ENCODE data around the gene HS3ST1.
A peak's percentile ranks its signal among the peaks of the same experiment; 100 is the strongest.

HS3ST1 gene

DNA sequence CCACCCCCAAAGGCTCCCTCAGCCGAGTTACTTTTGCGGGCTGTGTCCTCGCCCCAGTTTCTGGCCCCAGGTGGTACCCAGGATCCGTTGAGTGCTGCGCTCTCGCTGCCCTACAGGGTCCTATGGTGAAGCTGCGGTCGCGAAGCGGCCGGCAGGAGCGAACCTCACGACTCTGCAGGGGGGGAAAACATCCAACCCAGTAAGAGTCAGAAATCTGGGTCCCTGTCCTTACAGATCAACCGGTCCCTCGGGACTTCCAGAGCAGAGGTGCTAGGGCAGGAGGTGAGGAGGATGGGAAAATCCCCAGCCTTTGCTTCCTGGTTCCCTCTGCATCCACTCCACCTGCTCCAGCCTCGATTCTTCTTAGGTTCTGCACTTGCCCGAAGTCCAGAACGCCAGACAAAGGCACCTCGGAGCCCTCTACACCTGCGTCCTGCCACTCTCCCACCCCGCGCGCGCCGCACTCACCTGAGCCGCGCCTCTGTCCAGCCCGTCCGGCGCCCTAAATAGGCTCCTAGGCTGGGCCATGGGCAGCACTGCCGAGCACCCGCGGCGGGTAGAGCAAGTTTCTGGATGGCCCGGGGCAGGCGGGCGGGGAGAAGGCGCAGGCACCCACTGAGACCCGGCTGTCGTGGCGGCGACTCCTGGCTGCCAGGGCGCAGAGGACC lies at the start of gene HS3ST1:
Gene HS3ST1, minus strand, starts transcription at position 664 of the 668 bp plus-strand sequence. CDS start 28,889 bp downstream, outside the sequence.
- Histone ChIP-seq H3K4me1 (ENCODE audit: control insufficient read depth in 5 of 5, insufficient read depth in 5 of 5, low read length in 5 of 5) (peaks cover 0 to 25% (median 19%) of the 10 kb centered on the region in 5 donors), H3K9ac (ENCODE audit: low read length in 5 of 5) (peak within 1 kb of the TSS in 3 of 5 donors; percentile 62 to 68 (median 62)), H3K27ac (ENCODE audit: low read depth, low read length) (no peak within 1 kb of the TSS), H3K36me3 (ENCODE audit: control insufficient read depth in 5 of 5, insufficient read depth in 5 of 5, low read length in 5 of 5) (no peaks in the 10 kb centered on the region), H3K4me3 (ENCODE audit: low read depth in 1 of 5, low read length in 5 of 5) (peak within 1 kb of the TSS; percentile 70 to 74 (median 72)), H3K27me3 (ENCODE audit: control insufficient read depth in 5 of 5, insufficient read depth in 4 of 5, low read length in 5 of 5) (peaks cover 9 to 19% (median 18%) of the 10 kb centered on the region in 5 donors), H3K9me3 (ENCODE audit: control insufficient read depth in 5 of 5, low read length in 5 of 5) (no peaks in the 10 kb centered on the region)

- H3K27me3 ChIP-seq (ENCODE audit: control insufficient read depth in 5 of 5, insufficient read depth in 4 of 5, low read length in 5 of 5): no peaks in the 10 kb centered on the region
- H3K4me1 ChIP-seq (ENCODE audit: control insufficient read depth in 5 of 5, insufficient read depth in 5 of 5, low read length in 5 of 5): peaks cover 0 to 19% (median 0%) of the 10 kb centered on the region in 5 donors
- peaks cover 0 to 5% (median 0%) of the 10 kb centered on the region in 5 donors for H3K9me3 ChIP-seq (ENCODE audit: control insufficient read depth in 5 of 5, low read length in 5 of 5)
- H3K27ac ChIP-seq (ENCODE audit: low read depth, low read length): no peak overlapping the region
- H3K9ac ChIP-seq (ENCODE audit: low read length in 5 of 5): no peak overlapping the region
- H3K4me3 ChIP-seq (ENCODE audit: low read depth in 1 of 5, low read length in 5 of 5): no peak overlapping the region
- H3K36me3 ChIP-seq (ENCODE audit: control insufficient read depth in 5 of 5, insufficient read depth in 5 of 5, low read length in 5 of 5): no peaks in the 10 kb centered on the region
Measured at GRCh38 chr4:11475871-11476270, 47.2 kb upstream of the HS3ST1 start.

GRCh38 chr4:11474146-11474545 lies 45.5 kb upstream of the HS3ST1 start:
- H3K27me3 ChIP-seq (ENCODE audit: control insufficient read depth in 5 of 5, insufficient read depth in 4 of 5, low read length in 5 of 5): no peaks in the 10 kb centered on the region
- H3K9me3 ChIP-seq (ENCODE audit: control insufficient read depth in 5 of 5, low read length in 5 of 5): no peaks in the 10 kb centered on the region
- peaks cover 0 to 10% (median 0%) of the 10 kb centered on the region in 5 donors for H3K4me1 ChIP-seq (ENCODE audit: control insufficient read depth in 5 of 5, insufficient read depth in 5 of 5, low read length in 5 of 5)
- H3K36me3 ChIP-seq (ENCODE audit: control insufficient read depth in 5 of 5, insufficient read depth in 5 of 5, low read length in 5 of 5): no peaks in the 10 kb centered on the region
- H3K4me3 ChIP-seq (ENCODE audit: low read depth in 1 of 5, low read length in 5 of 5): no peak overlapping the region
- H3K27ac ChIP-seq (ENCODE audit: low read depth, low read length): no peak overlapping the region
- H3K9ac ChIP-seq (ENCODE audit: low read length in 5 of 5): no peak overlapping the region

GRCh38 chr4:11472535-11472934 lies 43.8 kb upstream of the HS3ST1 start:
- H3K9me3 ChIP-seq (ENCODE audit: control insufficient read depth in 5 of 5, low read length in 5 of 5): no peaks in the 10 kb centered on the region
- peaks cover 0 to 10% (median 0%) of the 10 kb centered on the region in 5 donors for H3K4me1 ChIP-seq (ENCODE audit: control insufficient read depth in 5 of 5, insufficient read depth in 5 of 5, low read length in 5 of 5)
- H3K27ac ChIP-seq (ENCODE audit: low read depth, low read length): no peak overlapping the region
- no peaks in the 10 kb centered on the region for H3K27me3 ChIP-seq (ENCODE audit: control insufficient read depth in 5 of 5, insufficient read depth in 4 of 5, low read length in 5 of 5)
- H3K36me3 ChIP-seq (ENCODE audit: control insufficient read depth in 5 of 5, insufficient read depth in 5 of 5, low read length in 5 of 5): no peaks in the 10 kb centered on the region
- H3K9ac ChIP-seq (ENCODE audit: low read length in 5 of 5): no peak overlapping the region
- H3K4me3 ChIP-seq (ENCODE audit: low read depth in 1 of 5, low read length in 5 of 5): no peak overlapping the region

DNA sequence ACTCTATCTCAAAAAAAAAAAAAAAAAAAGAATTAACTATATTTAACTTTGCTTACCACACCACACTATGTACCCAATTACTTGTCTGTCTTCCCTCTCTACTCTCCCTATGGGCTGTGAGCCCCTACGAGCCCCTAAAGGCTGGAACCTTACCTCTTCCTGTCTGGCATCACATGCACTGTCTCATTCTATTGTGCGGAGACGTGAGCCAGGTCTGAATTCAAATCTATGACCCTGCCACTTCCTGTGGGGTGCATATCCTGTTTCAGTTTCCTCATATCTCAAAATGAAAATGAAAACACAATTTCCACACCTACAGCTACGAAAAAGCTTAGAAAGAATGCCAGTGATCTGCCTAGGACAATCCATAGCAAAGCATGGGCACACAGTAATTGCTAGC lies 42.9 kb upstream of the HS3ST1 start:
- H3K4me3 ChIP-seq (ENCODE audit: low read depth in 1 of 5, low read length in 5 of 5): peak overlapping the region; percentile 32 to 60 (median 50)
- no peaks in the 10 kb centered on the region for H3K36me3 ChIP-seq (ENCODE audit: control insufficient read depth in 5 of 5, insufficient read depth in 5 of 5, low read length in 5 of 5)
- H3K9ac ChIP-seq (ENCODE audit: low read length in 5 of 5): no peak overlapping the region
- no peaks in the 10 kb centered on the region for H3K27me3 ChIP-seq (ENCODE audit: control insufficient read depth in 5 of 5, insufficient read depth in 4 of 5, low read length in 5 of 5)
- H3K27ac ChIP-seq (ENCODE audit: low read depth, low read length): no peak overlapping the region
- H3K4me1 ChIP-seq (ENCODE audit: control insufficient read depth in 5 of 5, insufficient read depth in 5 of 5, low read length in 5 of 5): peaks cover 0 to 10% (median 0%) of the 10 kb centered on the region in 5 donors
- no peaks in the 10 kb centered on the region for H3K9me3 ChIP-seq (ENCODE audit: control insufficient read depth in 5 of 5, low read length in 5 of 5)

DNA sequence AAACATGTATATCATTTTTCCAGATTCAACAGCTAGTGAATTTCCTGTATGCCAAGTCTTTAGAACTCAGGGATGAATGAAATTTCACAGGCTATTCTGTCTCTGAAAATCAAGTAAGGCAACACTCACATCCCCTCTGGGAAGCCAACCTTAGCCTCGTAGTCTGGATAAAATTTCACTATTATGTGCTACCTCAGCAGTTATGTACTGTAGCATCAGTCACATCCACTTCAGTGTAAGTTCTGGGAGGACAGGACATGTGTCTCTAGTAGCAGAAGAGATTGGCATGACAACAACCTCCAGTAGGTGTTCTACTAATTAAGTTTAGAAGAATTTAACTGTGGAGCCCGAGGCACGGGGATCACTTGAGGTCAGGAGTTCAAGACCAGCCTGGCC lies 42.4 kb upstream of the HS3ST1 start:
- Histone ChIP-seq H3K9ac (ENCODE audit: low read length in 5 of 5) (no peak overlapping the region), H3K9me3 (ENCODE audit: control insufficient read depth in 5 of 5, low read length in 5 of 5) (no peaks in the 10 kb centered on the region), H3K36me3 (ENCODE audit: control insufficient read depth in 5 of 5, insufficient read depth in 5 of 5, low read length in 5 of 5) (no peaks in the 10 kb centered on the region), H3K4me1 (ENCODE audit: control insufficient read depth in 5 of 5, insufficient read depth in 5 of 5, low read length in 5 of 5) (peaks cover 0 to 10% (median 0%) of the 10 kb centered on the region in 5 donors), H3K27ac (ENCODE audit: low read depth, low read length) (no peak overlapping the region), H3K4me3 (ENCODE audit: low read depth in 1 of 5, low read length in 5 of 5) (no peak overlapping the region), H3K27me3 (ENCODE audit: control insufficient read depth in 5 of 5, insufficient read depth in 4 of 5, low read length in 5 of 5) (no peaks in the 10 kb centered on the region)

GRCh38 chr4:11470438-11471045 lies 41.8 kb upstream of the HS3ST1 start:
- H3K27ac ChIP-seq (ENCODE audit: low read depth, low read length): no peak overlapping the region

DNA sequence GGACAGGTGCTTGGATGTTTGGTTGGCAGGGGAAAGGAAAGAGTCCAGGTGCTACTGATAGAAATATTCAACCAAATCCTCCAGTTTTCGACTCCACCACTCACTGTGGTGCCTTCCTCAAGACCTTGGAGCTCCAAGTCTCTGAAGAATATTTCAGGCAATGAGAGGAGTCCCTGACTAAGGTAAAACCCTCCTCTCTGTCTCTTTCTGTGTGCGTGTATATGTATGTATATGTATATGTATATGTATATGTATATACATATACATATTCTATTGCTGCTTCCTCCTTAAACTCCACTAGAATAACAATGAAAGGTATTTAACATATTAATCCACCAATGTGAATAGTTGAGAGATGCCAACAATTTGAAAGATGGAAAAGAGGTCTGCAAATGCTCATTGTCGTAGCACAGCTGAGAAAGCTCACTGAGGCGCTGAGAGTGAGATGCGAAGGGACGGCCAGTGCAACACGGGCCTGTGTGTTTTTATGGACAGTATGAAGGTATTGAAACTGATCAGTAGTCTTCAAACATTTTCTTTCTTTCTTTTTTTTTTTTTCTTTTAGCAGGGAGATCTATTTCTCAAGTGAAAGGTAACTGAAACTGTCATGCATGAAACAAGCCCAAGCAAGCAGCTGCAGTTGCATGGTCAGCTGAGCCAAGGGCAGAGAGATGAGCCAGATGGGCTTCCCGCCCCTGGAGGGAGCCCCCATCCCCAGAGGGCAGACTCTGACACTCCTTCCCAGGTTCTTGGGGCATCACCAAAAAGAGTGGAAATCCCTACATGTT lies 41.1 kb upstream of the HS3ST1 start:
- no peaks in the 10 kb centered on the region for H3K36me3 ChIP-seq (ENCODE audit: control insufficient read depth in 5 of 5, insufficient read depth in 5 of 5, low read length in 5 of 5)
- H3K27ac ChIP-seq (ENCODE audit: low read depth, low read length): no peak overlapping the region
- no peak overlapping the region for H3K4me3 ChIP-seq (ENCODE audit: low read depth in 1 of 5, low read length in 5 of 5)
- H3K4me1 ChIP-seq (ENCODE audit: control insufficient read depth in 5 of 5, insufficient read depth in 5 of 5, low read length in 5 of 5): peaks cover 0 to 10% (median 0%) of the 10 kb centered on the region in 5 donors
- H3K9ac ChIP-seq (ENCODE audit: low read length in 5 of 5): no peak overlapping the region
- no peaks in the 10 kb centered on the region for H3K27me3 ChIP-seq (ENCODE audit: control insufficient read depth in 5 of 5, insufficient read depth in 4 of 5, low read length in 5 of 5)
- no peaks in the 10 kb centered on the region for H3K9me3 ChIP-seq (ENCODE audit: control insufficient read depth in 5 of 5, low read length in 5 of 5)

More at GRCh38 chr4:11470438-11471045, 41.8 kb upstream of the HS3ST1 start:
- Histone ChIP-seq H3K27me3 (ENCODE audit: control insufficient read depth in 5 of 5, insufficient read depth in 4 of 5, low read length in 5 of 5) (no peaks in the 10 kb centered on the region), H3K9me3 (ENCODE audit: control insufficient read depth in 5 of 5, low read length in 5 of 5) (no peaks in the 10 kb centered on the region), H3K4me3 (ENCODE audit: low read depth in 1 of 5, low read length in 5 of 5) (no peak overlapping the region), H3K4me1 (ENCODE audit: control insufficient read depth in 5 of 5, insufficient read depth in 5 of 5, low read length in 5 of 5) (peaks cover 0 to 10% (median 0%) of the 10 kb centered on the region in 5 donors), H3K36me3 (ENCODE audit: control insufficient read depth in 5 of 5, insufficient read depth in 5 of 5, low read length in 5 of 5) (no peaks in the 10 kb centered on the region), H3K9ac (ENCODE audit: low read length in 5 of 5) (no peak overlapping the region)

DNA sequence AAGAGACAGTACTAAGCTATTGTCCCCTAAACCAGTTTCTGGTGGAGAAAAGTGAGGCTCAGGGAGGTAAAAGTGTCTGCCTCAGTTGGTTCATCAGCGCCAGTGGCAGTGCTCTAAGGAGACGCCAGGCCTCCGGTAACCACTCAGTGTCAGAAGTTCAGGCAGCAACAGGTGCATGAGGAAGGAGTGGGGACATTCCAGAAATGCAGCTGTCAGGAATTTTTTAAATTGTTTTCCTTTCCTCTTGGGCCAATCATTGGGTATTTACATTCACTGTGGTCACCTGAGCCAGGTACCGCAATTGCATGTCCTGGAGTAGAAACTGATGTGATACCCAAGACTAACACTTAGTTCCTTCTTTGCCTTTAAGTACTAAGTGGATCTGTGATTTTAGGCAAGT lies 40.2 kb upstream of the HS3ST1 start:
- Histone ChIP-seq H3K27ac (ENCODE audit: low read depth, low read length) (no peak overlapping the region), H3K9me3 (ENCODE audit: control insufficient read depth in 5 of 5, low read length in 5 of 5) (no peaks in the 10 kb centered on the region), H3K4me1 (ENCODE audit: control insufficient read depth in 5 of 5, insufficient read depth in 5 of 5, low read length in 5 of 5) (peaks cover 0 to 10% (median 0%) of the 10 kb centered on the region in 5 donors)

DNA sequence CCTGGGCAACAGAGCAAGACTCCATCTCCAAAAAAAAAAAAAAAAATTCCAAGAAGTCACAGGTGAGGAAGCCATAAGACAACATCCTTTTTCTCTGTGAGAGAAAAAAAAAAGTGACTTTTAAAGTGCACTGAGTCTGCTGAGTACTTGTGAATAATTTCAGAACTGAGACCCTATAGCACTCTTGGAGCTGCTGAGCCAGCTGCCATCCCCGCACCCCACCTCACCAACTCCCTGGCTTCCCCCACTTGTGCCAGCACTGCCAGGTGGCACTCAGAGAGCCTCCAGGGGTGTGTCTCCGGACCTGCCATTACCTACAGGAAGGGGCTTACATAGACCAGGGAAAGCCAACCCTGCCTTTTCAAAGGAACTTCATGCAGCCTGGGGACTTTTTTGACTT lies 39.2 kb upstream of the HS3ST1 start:
- Histone ChIP-seq H3K4me1 (ENCODE audit: control insufficient read depth in 5 of 5, insufficient read depth in 5 of 5, low read length in 5 of 5) (peaks cover 0 to 8% (median 0%) of the 10 kb centered on the region in 5 donors), H3K36me3 (ENCODE audit: control insufficient read depth in 5 of 5, insufficient read depth in 5 of 5, low read length in 5 of 5) (no peaks in the 10 kb centered on the region), H3K27ac (ENCODE audit: low read depth, low read length) (no peak overlapping the region), H3K9me3 (ENCODE audit: control insufficient read depth in 5 of 5, low read length in 5 of 5) (no peaks in the 10 kb centered on the region), H3K9ac (ENCODE audit: low read length in 5 of 5) (no peak overlapping the region), H3K27me3 (ENCODE audit: control insufficient read depth in 5 of 5, insufficient read depth in 4 of 5, low read length in 5 of 5) (no peaks in the 10 kb centered on the region), H3K4me3 (ENCODE audit: low read depth in 1 of 5, low read length in 5 of 5) (no peak overlapping the region)

More for the DNA sequence above, 40.2 kb upstream of the HS3ST1 start:
- H3K9ac ChIP-seq (ENCODE audit: low read length in 5 of 5): no peak overlapping the region
- H3K36me3 ChIP-seq (ENCODE audit: control insufficient read depth in 5 of 5, insufficient read depth in 5 of 5, low read length in 5 of 5): no peaks in the 10 kb centered on the region
- no peak overlapping the region for H3K4me3 ChIP-seq (ENCODE audit: low read depth in 1 of 5, low read length in 5 of 5)
- H3K27me3 ChIP-seq (ENCODE audit: control insufficient read depth in 5 of 5, insufficient read depth in 4 of 5, low read length in 5 of 5): no peaks in the 10 kb centered on the region

Measured in subcutaneous abdominal adipose tissue (tissue), 5 donors.